ENCODE measurements around the gene POPDC2. TPM values are rescaled to one million over a fixed set of nuclear protein-coding genes. Genes with fewer than 3 reads are reported as not detected.

POPDC2 gene
- total and polyA plus RNA-seq, 2 of the 4 experiments (the other 2 are of a cell fraction) = under 0.01 to 0.29 TPM

GRCh38 chr3:119598410-119599098 lies 61.8 kb downstream of the POPDC2 start:
- H3K14ac ChIP-seq (replicated peaks; ENCODE audit: low read depth, low read length) = no peak overlapping the region
- no peaks in the 10 kb centered on the region for H3K9me3 ChIP-seq (ENCODE audit: control insufficient read depth, insufficient read depth, low read length)
- DNase-seq (no peak), ATAC-seq (ENCODE audit: low read depth) (no peak)
- CTCF ChIA-PET = no interaction called here
- in situ Hi-C loops (cut with MboI; ENCODE audit: low sequenced_read_pairs) = loop anchor here (25.0 kb wide), 1 partner anchor 711 kb away; no protein-coding TSS in a partner anchor
- no peaks in the 10 kb centered on the region for H3K4me1 ChIP-seq (ENCODE audit: control insufficient read depth, insufficient read depth, low read length)
- H2AK5ac ChIP-seq (ENCODE audit: low read depth, low read length) = no peak overlapping the region
- intact Hi-C loops (cut with micrococcal nuclease) = no loop called here
- no peak overlapping the region for H2BK5ac ChIP-seq (ENCODE audit: low read depth, low read length, poor library complexity, severe bottlenecking)
- H3K23ac ChIP-seq (ENCODE audit: low read depth, low read length) = no peak overlapping the region
- no peak overlapping the region for H2BK15ac ChIP-seq (ENCODE audit: low read depth, low read length)
- H3K27me3 ChIP-seq (ENCODE audit: control insufficient read depth, insufficient read depth, low read length) = peaks cover 17% of the 10 kb centered on the region
- dilution Hi-C loops (cut with HindIII; ENCODE audit: low sequenced_read_pairs, unreplicated experiment) = no loop called here
- TF ChIP-seq FOS (IDR thresholded peaks at IDR 0.05; ENCODE audit: low read depth, low read length) = no peak
- POLR2A ChIA-PET (ENCODE audit: unreplicated experiment) = no interaction called here
- no peak overlapping the region for H4K91ac ChIP-seq (ENCODE audit: insufficient read depth, low read depth, low read length)
- no CpG with 5 or more reads among the region's 1 CpG for WGBS, 2 experiments (ENCODE audit: extremely low coverage in 2 of 2, insufficient read length in 1 of 2)
- H3K9ac ChIP-seq (ENCODE audit: low read depth, low read length) = no peak overlapping the region
- no peak overlapping the region for H4K8ac ChIP-seq (ENCODE audit: low read depth in 2 of 2, low read length in 2 of 2)
- no peak overlapping the region for H3K4ac ChIP-seq (ENCODE audit: low read depth, low read length)
- no peak overlapping the region for H3K18ac ChIP-seq (ENCODE audit: low read depth, low read length)
- H3K79me1 ChIP-seq (ENCODE audit: low read depth in 1 of 2, low read length in 2 of 2) = no peaks in the 10 kb centered on the region
- H3K36me3 ChIP-seq (ENCODE audit: control insufficient read depth, insufficient read depth, low read length) = no peaks in the 10 kb centered on the region
- H3K27ac ChIP-seq (ENCODE audit: insufficient read depth, low read length) = no peak overlapping the region
- H4K5ac ChIP-seq (ENCODE audit: low read depth, low read length) = no peak overlapping the region
- no peak overlapping the region for H2AFZ ChIP-seq (replicated peaks; ENCODE audit: low read length, poor library complexity)
- H2BK20ac ChIP-seq (ENCODE audit: low read depth, low read length) = no peak overlapping the region
- no peaks in the 10 kb centered on the region for H3K9me1 ChIP-seq (ENCODE audit: insufficient read depth, low read length)
- no peak overlapping the region for H3K4me2 ChIP-seq (ENCODE audit: low read depth, low read length)
- no peak overlapping the region for H2AK9ac ChIP-seq (replicated peaks; ENCODE audit: low read depth, low read length, poor library complexity)
- no TSS peak for BruUV-seq (replicated peaks)
- H4K20me1 ChIP-seq (ENCODE audit: insufficient read depth, low read length) = no peaks in the 10 kb centered on the region
- H3K4me3 ChIP-seq (ENCODE audit: insufficient read depth, low read depth, low read length) = no peak overlapping the region
- no peak overlapping the region for H3K56ac ChIP-seq (ENCODE audit: extremely low read depth, insufficient read depth, low read length)
- H2BK120ac ChIP-seq (ENCODE audit: low read depth, low read length) = no peak overlapping the region
